NCI-H524 (cell line): Measurements from ENCODE around the gene NKD1.

ENCODE experiments used
- DNase-seq, 2 experiments: peaks; one replicate each; lab custom pipeline; 2025; lab: John Stamatoyannopoulos, UW

Gene NKD1

DNA sequence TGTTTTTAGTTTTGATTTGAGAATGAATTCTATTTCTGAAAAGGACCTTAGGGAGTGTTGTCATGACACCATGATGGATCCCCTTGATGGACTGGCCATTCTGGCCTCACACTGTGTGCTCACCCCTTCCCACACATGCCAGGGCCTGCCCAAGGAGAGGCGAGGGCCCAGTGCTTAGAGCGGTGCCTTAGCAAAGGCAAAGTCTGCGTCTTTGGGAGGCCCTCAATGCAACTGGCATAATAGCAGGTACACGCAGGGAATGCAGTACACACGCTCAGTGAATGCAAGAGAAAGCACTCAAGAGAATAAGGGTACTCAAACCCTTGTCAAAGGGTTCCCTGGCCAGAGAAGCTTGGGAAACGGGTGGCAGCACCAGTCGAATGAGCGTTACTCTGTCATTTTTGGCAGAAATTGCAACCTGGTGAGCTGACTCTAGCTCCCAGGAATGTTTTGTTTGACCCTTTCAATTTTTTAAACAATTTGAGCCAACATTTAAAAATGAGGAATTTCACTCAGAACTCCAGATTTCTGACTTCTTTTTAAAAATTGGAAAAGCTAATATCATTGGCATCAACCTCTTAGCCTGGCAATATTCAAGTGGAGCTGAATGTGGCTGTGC is 32.1 kb downstream of the NKD1 start:
- no peak for DNase-seq

DNA sequence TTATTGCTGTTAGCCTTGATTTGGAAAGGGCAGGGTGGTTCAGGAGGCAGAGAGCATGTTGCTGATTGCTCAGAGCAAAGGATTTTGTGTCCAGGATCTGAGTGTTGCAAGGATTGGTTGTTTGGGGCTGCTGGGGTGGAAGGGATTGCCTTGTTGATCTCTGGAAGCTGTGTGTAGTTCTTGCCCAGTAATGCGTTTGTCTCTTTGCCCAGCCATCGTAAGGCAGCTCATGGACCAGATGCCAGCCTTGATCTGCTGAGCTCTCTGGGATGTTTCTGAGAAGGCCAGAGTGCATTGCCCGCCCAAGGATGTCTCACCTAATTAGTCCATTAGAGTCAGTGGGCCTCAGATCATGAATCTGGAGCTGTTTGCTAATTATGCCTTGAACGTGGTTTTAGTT is 33.6 kb downstream of the NKD1 start:
- DNase-seq, result no peak

DNA sequence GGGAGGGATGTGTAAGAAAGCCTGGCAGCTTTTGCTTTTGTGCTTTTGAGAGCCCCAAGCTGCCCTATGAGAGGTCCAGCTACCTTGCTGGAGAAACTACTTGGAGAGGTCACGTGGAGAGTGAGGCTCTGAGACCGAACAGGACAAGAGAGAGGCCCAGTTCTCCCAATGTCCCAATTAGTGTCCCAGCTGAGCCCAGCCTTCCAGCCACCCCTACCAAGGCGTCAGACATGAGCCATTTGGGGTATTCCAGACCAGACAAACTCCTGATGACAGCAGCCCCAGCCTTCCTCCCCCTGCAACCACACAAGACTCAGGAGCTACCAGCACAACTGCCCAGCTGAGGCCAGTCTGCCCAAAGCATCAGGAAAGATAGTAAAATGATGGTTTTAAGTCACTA is 35.0 kb downstream of the NKD1 start:
- no peak for DNase-seq

DNA sequence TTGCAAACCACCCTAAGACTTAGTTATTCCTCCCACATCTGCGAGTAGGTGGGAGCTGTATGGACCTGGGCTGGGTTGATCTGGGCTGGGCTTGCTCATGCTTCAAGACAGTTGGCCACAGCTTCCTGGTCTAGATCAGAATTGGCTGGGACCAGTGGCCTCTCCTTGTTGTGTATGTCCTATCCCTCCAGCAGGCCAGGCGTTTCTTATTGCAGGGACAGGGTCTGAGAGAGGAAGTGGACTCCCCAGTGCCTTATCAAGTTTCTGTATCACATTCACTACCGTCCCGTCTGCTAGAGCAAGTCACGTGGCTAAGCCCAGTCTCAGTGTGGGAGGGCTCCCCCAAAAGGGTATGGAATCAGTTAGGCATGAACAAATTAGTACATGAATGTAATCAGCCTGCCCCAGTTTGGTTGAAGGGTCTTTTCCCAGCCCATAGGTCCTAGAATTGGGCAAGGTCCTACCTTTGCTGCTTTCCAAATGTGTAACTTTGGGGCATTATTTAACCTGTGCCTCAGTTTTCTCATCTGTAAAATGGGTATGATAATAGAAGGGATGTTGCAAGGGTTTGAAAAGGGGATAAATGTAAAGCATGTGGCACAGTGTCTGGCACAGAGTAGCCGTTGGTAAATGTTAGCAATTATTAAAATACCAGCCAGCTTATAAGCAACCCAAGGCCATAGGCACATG is 36.0 kb downstream of the NKD1 start:
- DNase-seq, result no peak

DNA sequence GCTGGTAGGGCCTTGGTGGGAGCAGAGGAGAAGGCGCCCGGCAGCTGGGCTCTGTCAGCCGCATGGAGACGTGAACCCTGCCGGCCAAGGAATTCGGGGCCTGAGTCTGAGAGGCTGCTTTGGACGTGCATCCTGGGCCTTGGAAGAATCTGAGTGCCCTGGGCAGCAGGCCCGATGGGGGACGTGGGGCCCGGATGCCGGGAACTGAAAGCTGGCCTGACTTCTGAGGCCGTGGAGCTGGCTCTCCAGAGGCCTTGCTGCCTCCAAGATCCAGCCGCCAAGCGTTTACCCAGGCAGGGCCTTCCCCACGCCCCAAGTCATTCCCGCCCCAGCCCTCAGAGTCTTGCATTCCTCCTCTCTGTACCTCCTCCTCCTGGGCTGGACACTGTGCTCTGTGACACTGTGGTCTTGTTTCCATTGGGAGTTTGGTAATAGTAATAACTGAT is 37.2 kb downstream of the NKD1 start:
- no peak for DNase-seq

DNA sequence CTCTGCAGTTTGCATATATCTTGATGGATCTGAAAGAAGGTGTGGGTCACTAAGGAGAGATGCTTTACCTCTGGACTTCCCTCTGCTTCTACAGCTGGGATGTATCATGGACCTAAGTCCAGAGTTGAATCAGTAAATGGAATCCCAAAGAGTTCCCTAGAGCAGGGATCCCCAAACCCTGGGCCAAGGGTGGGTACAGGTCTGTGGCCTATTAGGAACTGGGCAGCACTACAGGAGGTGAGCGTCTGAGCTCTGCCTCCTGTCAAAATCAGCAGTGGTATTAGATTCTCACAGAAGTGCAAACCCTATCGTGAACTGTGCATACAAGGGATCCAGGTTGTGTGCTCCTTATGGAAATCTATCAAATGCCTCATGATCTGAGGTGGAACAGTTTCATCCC is 39.3 kb downstream of the NKD1 start:
- no peak for DNase-seq

DNA sequence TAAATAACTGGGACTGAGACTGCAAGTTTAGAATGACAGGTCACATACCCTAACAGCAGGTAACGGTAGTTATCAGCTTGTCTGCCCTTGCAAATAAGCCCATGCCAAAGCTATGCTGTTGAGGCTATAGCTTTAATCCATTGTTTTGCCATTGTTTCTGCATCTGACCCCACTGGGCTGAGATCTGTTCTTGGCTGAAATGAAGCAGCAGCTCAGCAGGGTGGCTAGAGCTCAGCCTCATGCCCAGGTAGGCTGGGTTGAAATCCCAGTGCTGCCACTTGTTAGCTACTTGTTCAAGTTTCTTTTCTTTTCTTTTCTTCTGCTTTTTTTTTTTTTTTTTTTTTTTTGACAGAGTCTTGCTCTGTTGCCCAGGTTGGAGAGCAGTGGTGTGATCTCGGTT is 40.1 kb downstream of the NKD1 start:
- DNase-seq, result no peak

DNA sequence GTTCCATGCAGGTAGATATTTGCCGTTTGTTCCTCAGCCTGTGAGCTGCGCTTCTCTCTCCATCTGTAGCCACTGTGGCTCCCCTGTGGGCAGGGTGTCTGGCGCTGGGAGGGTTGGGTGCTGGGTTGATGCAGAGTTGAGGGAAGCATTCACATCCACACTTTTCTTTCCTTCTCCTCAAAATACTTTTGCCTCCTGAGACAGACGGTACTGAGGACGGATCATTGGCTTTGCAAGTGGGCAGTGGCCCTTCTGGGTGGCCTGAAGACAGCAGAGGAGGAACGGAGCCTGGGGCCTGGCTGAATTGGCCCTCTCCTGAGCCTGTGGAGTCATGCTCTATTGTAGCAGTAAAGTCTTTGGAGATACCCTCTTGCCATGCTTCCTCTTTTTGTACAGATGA is 43.0 kb downstream of the NKD1 start:
- no peak for DNase-seq

DNA sequence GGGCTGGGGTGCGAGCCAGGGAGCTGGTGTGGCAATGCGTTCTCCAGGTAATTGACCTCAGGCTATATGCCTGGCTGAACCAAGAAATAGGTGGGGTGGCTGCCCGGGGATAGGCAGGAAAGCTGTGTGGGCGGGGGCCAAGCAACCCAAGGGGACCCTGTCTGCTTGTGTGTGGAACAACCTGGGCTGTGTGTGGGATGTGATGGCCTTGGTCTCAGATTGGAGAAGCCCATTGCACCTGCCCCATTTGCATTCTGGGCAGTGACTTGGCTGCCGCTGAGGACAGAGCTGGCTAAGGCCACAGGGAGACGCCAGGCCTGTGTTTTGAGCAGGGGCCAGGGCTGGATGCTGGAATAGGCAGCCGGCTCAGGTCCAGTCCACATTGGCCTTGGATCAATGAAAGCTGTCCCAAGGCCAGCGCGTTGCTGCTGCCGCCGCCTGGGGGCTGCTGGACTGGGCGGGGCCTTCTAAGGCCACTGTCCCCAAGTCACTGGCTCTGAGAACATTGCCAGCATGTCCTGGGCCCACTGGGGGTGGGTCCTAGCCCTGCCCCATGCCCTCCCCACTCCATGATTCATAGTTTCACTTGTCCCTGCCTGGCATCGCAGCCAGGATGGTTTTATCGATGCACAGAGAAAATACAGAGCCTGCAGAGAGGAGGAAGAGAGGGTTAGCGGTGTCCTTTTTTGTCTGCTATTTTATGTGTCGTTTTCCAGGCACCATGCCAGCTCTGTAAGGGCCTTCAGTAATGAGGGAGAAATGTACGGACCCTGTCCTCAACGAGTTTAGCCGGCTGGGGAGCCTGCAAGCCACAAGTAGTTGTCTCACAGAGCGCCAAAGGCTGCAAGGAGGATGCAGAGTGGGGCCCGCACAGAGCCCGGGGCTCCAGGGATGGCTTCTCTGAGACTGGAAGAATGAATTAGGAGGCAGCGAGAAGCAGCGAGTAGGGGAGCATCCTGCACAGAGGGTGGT is 43.9 kb downstream of the NKD1 start:
- DNase-seq, result no peak

DNA sequence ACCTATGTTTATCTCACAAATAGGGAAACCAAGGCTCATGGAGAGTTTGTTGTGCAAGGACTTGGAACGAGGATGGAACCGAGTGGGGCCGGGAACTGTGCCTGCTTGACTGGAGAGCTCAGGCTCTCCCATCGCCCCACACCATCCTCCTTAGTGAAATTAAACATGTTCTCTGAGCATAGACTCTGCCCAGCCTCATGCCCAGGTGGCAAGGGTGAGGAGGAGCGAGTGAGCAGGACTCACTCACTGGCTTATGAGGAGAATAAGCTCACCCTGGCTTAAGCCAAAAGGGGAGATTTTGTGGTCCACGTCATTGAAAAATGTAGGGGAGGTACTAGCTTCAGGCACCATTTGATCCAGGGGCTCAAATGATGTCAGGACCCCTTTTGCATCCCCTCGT is 44.8 kb downstream of the NKD1 start:
- no peak for DNase-seq

DNA sequence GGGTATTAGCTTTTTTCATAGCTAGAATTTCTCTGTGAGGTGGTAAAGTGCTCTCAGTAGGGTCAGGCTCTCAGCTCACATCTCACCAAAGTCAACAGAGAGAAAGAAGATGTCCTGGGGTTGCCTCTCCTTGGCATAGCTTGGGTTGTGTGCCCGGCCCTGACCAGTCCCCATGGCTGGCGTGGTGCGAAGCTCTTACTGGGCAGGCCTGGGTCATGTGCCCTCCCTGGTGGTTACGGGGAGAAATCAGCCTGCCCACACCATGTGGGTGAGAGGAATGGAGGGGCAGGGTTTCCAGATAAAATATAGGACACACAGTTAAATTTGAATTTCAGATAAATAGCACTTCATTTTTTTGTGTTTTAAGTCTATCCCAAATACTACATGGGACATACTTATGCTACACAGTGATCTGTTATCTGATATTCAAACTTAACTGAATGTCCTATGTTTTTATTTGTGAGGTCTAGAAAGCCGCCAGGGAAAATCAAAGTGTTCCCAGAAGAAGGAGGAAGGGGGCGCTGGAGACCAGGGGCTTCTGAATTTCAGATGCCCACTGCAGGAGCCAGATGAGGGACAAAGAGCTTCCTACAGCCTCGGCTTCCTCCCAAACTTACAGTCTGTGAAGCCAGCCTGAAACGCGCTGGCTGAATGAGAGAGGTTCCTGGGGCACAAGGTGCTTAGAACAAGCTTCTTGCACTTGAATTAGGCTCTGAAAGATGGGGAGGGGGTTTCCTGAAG is 45.4 kb downstream of the NKD1 start:
- DNase-seq, result peak; percentile 14 to 49

DNA sequence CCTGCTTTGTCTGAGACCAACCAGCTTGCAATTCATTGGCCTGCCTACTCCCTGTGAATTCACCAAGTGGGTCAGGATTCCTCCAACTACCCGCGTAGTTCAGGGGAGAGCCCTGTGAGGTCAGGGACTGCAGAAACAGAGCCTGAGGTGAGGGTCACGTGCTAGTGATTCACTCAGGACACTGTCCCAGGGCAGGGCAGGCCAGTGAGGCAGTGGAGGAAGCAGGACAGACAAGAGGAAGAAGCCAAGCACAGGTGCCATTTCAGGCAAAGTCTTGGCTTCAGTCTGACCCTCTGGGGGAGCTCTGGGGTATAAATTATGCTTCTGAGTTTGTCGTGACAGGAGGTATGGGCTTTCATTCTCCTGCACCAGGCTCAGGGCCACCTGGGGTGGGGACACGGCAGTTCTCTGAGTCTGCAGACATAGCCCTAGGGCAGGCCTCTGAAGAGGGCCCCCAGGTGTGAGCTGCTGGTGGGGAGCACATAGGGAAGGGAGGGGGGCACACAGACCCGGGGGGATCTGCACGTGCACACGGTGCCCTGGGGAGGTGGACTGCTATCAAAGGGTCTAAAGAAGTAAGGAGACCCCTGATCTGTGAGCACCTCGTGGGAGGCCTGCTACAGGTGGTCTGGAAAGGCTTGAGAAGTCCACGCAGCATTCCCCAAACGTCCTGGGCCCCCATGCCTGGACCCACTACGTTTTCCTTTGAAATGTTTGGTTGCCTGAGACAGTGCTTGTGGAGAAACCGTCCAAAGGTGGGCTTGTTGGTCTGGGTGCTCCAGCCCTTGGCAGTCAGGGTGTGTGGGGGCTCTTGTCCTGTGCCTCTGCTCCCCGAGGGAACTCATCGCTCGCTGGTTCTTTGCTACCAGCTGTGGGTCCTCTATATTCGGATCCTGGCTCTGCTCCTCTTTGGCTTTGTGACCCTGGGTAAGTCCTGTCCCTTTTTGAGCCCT is 46.4 kb downstream of the NKD1 start:
- no peak for DNase-seq

DNA sequence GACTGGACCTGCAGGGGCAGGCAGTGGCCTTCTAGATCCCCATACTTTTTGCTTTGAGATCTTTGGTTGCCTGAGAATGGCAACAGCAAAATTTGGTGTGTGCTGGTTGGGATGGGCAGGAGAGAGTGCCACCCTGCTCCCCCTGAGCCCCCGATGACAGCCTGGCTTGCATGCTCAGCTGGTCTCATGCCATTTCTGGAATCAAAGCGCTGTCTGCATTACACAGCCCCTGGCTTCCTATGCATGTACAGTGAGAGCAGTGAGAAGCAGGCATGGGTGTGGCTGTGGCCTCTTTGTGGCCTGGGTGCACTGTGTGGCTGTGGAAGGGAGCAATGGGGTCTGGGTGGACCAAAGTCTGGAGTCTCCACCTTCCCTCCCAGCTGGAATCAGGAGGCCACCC is 47.7 kb downstream of the NKD1 start:
- no peak for DNase-seq

DNA sequence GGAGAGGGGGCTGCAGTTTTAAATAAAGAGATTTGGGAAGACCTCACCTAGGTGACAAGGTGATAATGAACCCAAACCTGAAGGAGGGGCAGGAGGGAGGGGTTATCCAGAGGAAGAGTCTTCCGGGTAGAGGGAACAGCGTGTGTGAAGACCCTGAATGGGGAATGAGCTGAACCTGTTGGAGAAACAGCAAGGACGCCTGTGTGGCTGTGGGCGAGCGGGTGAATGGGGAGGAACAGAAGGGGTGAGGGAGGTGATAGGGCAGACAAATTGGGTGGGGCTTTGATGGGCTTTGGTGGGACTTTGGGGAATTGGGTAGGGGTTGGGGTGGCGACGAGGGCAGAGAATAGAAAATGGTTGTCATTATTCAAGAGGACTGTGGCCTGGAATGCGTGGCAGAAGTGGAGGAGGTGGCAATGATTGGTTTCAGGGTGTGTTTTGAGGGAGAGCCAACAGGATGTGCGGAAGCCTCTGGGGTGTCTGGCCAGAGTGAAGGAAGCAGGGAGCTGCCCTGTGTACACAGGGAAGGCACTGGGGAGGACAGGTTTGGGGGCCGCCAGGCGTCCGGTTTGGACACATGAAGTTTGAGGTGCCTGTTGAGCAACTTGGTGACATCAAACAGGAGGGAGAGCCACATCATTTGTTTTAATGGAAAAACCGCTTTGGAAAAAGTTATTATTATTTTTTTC is 48.7 kb downstream of the NKD1 start:
- no peak for DNase-seq

DNA sequence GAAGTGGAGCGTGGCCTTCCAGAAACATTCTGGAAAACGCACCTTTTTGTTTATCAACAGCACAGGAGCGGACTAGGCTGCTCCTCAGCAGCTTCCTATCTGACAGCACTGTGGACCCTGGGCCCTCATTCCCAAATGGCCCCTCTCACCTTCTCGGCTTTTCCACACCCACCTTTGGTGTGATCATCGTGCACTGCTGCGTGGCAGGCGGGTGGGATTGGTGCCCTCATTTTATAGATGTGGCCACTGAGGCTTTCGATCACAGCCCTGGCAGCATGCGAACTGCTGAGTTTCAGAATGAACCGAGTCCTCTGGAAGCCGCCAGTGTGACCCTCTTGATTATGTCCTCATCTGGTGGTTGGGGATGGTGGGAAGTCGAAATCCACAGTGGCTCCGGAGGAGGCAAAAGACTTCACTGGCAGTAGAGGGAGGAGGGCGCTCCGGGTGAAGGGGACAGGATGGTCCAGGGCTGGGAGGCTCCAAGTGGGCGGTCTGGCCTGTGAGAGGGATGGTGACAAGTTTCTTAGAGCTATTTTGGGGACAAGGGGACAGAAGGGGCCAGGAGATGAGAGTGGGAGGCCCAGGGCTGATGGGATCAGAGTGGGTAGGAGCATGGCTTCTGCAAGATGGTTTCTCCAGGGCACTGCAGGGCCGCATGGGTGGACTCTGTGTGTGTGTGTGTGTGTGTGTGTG is 49.5 kb downstream of the NKD1 start:
- no peak for DNase-seq

DNA sequence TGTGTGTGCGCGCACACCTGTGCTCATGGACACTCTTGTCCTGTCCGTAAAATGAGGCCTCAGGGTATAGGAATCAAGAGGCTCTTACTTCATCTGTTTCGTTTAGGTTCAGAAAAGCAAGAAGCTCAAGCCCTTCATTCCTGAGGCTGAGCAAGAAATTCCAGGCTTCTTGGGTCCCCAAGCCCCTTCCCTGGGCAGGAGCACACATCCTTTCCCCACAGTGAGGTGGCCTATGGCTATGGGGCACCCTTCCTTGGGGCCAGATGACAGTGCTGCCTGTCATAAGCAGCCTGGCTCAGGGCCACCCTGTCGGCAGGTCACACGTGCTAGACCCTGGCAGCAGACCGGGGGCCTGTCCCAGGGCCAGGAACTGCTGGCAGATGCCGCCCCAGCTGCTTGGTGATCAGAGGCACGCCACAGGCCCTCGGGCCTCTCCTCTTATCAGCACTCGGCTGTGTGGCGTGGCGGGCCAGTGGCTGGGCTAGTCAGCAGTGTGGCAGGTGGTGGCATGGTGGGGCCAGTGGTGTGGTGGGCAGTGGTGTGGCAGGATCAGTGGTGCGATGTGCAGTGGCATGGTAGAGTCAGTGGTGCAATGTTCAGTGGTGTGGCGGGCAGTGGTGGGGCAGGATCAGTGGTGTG is 50.2 kb downstream of the NKD1 start:
- peak; percentile 37 to 80 for DNase-seq

DNA sequence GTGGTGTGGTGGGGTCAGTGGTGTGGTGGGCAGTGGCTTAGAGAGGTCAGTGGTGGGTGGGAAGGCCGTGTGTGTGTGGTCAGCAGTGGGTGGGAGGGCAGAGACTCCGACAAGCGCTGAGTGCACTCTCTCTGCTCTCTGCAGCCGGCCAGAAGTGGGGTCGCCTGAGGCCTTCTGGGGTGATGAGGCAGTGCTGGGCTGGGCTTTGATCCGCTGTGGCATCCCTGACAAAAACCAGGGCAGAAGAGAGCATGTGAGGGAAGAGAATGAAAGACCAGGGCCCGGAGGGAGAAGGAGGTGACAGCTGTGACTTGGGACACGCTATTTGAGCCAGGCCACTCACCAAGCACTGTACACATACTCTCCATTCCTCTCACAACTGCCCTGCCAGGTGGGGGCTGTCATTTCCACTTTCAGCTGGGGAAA is 50.8 kb downstream of the NKD1 start:
- DNase-seq, result no peak

DNA sequence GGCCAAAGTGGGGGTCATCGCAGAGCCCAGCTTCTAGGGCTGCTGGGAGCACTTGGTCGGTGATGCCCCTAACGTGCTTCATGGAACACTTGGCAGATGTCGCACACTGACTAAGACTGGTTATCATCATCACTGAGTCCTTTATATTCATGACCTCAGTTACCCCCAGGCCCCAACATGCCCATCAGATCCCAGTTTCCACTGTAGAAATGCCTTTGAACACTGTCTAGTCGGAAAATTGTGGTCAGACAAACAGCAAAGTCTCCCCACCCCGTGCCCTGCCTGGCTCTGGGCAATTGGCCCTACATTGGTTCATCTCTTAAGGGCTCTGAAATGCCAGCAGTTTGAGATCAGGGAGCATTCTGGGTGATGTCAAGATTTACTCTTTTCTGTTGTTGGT is 51.3 kb downstream of the NKD1 start:
- DNase-seq, result no peak

DNA sequence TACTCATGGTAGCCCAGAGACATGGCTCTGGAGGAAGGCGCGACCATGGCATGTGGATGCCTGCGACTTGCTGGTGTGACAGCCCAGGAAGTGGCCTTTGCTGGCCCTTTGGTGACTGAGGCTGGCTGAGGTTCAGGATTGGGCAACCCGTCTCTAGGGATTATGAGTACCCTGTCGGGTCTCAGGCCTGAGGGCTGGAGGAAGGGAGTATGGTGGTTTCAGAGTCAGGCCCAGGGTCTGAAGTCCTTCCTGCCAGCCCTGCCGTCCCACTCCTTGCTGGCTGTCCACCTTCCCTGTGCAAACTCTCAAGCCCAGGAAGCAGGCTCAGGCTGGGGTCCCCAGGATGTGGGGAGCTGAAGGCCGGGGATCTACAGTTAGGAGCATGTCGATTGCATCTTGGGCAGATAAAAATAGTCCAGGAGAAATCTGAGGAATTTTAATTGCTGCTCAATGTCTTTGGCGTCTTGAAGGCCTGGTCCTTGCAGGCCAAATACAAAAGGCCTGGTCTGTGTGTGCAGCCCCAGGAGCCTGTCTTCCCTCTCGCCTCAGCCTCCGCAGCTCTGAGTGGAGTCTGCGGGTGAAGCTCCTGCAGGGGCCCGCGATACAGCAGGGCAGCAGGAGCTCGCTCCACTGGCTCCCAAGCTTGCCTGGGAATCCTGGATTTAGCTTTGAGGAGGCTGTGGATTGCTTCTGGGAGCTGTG is 52.5 kb downstream of the NKD1 start:
- no peak for DNase-seq
